Progenitor cell of endocrine pancreas (in vitro differentiated cells): ENCODE results near the gene DAB1. TPM values are rescaled to one million over a fixed set of nuclear protein-coding genes. Genes with fewer than 3 reads are reported as not detected.

Experiments used
- DNase-seq: peaks from one replicate; pipeline ENCODE4 v3.0.0; 2021; ENCODE audit warnings: low spot score; ENCODE audit not compliant: unreplicated experiment
- H3K27ac Mint-ChIP-seq: 2 replicates; pipeline ENCODE4 v1.8.0; 2021; ENCODE audit warnings: mild to moderate bottlenecking, moderate library complexity, mixed read lengths
- H3K27me3 Mint-ChIP-seq: 2 replicates; pipeline ENCODE4 v1.8.0; 2021; ENCODE audit warnings: mixed read lengths
- H3K36me3 Mint-ChIP-seq: 2 replicates; pipeline ENCODE4 v1.8.0; 2022; ENCODE audit warnings: mixed read lengths; ENCODE audit not compliant: insufficient read depth
- H3K4me1 Mint-ChIP-seq: 2 replicates; pipeline ENCODE4 v1.8.0; 2021; ENCODE audit warnings: low read depth, mixed read lengths
- H3K4me3 Mint-ChIP-seq: 2 replicates; pipeline ENCODE4 v1.8.0; 2021; ENCODE audit warnings: low read depth, mild to moderate bottlenecking, moderate library complexity, mixed read lengths
- H3K9me3 Mint-ChIP-seq: 2 replicates; pipeline ENCODE4 v1.8.0; 2021; ENCODE audit warnings: low read depth, mixed read lengths
- CTCF ChIP-seq: fragments of 200-600 bp; sonication (generic); IDR thresholded peaks from one replicate; pipeline ENCODE4 v1.5.0; 2021; ENCODE audit warnings: antibody characterized with exemption, mild to moderate bottlenecking; ENCODE audit not compliant: unreplicated experiment
- total RNA-seq: library from RNA; stranded (reverse); gene quantifications from 2 replicates; pipeline ENCODE4 v1.2.1, GENCODE V29; 2021

Gene DAB1
- total RNA-seq, 1 donor from 2014 or later, result 4.8 TPM

- no peaks in the 10 kb centered on the region for H3K36me3 Mint-ChIP-seq
- peaks cover 4% of the 10 kb centered on the region for H3K27me3 Mint-ChIP-seq
- H3K4me3 Mint-ChIP-seq, result no peak overlapping the region
- DNase-seq, result no peak
- H3K4me1 Mint-ChIP-seq, result peaks cover 19% of the 10 kb centered on the region
- no peak for TF ChIP-seq CTCF
- peak overlapping the region; percentile 30 for H3K27ac Mint-ChIP-seq
- H3K9me3 Mint-ChIP-seq, result no peaks in the 10 kb centered on the region
These were observed 312.7 kb downstream of the DAB1 start for GRCh38 chr1:57111175-57111574.

GRCh38 chr1:57109883-57110282, 314.0 kb downstream of the DAB1 start:
- H3K4me1 Mint-ChIP-seq, result peaks cover 19% of the 10 kb centered on the region
- DNase-seq, result no peak
- H3K9me3 Mint-ChIP-seq, result no peaks in the 10 kb centered on the region
- H3K27me3 Mint-ChIP-seq, result peaks cover 6% of the 10 kb centered on the region
- no peak for TF ChIP-seq CTCF
- H3K27ac Mint-ChIP-seq, result peak overlapping the region; percentile 15
- H3K4me3 Mint-ChIP-seq, result no peak overlapping the region
- H3K36me3 Mint-ChIP-seq, result no peaks in the 10 kb centered on the region

GRCh38 chr1:57109247-57109646, 314.6 kb downstream of the DAB1 start:
- H3K36me3 Mint-ChIP-seq, result no peaks in the 10 kb centered on the region
- H3K27me3 Mint-ChIP-seq, result peaks cover 9% of the 10 kb centered on the region
- H3K4me3 Mint-ChIP-seq, result no peak overlapping the region
- H3K9me3 Mint-ChIP-seq, result no peaks in the 10 kb centered on the region
- DNase-seq, result no peak
- no peak overlapping the region for H3K27ac Mint-ChIP-seq
- TF ChIP-seq CTCF, result no peak
- H3K4me1 Mint-ChIP-seq, result peaks cover 19% of the 10 kb centered on the region

- Mint-ChIP-seq H3K9me3 (no peaks in the 10 kb centered on the region), H3K36me3 (no peaks in the 10 kb centered on the region), H3K27me3 (peaks cover 15% of the 10 kb centered on the region), H3K4me1 (peaks cover 18% of the 10 kb centered on the region), H3K27ac (no peak overlapping the region), H3K4me3 (no peak overlapping the region)
- no peak for TF ChIP-seq CTCF
- no peak for DNase-seq
These were observed 317.6 kb downstream of the DAB1 start for GRCh38 chr1:57106296-57106695.

GRCh38 chr1:57102561-57103326, 321.1 kb downstream of the DAB1 start:
- Mint-ChIP-seq H3K9me3 (no peaks in the 10 kb centered on the region), H3K36me3 (no peaks in the 10 kb centered on the region), H3K27ac (no peak overlapping the region), H3K4me3 (no peak overlapping the region), H3K27me3 (peaks cover 11% of the 10 kb centered on the region), H3K4me1 (peaks cover 11% of the 10 kb centered on the region)
- DNase-seq, result no peak
- no peak for TF ChIP-seq CTCF
